ENCODE data around the gene KAT7.

KAT7 gene

GRCh38 chr17:49845321-49845720 lies 56.8 kb downstream of the KAT7 start:
- DNase-seq: no peak

- no peak for DNase-seq
These were observed 58.6 kb downstream of the KAT7 start for GRCh38 chr17:49846938-49847712.

- no peak for DNase-seq
These were observed 59.6 kb downstream of the KAT7 start, which contains the start of gene TAC4 for GRCh38 chr17:49848019-49848473. TAC4 (minus strand) TSS chr17:49848069; CDS start chr17:49848017, 52 bp downstream.

- no peak for DNase-seq
These were observed 60.3 kb downstream of the KAT7 start for GRCh38 chr17:49848739-49849138.

GRCh38 chr17:49850218-49850610 lies 61.7 kb downstream of the KAT7 start:
- DNase-seq: no peak

GRCh38 chr17:49850772-49851386 lies 62.4 kb downstream of the KAT7 start:
- DNase-seq: no peak

- no peak for DNase-seq
These were observed 63.2 kb downstream of the KAT7 start for GRCh38 chr17:49851387-49852291.

- DNase-seq: no peak
These were observed 65.1 kb downstream of the KAT7 start for GRCh38 chr17:49853470-49854015.

- no peak for DNase-seq
These were observed 65.6 kb downstream of the KAT7 start for GRCh38 chr17:49854126-49854525.

- no peak for DNase-seq
These were observed 70.3 kb downstream of the KAT7 start for GRCh38 chr17:49858796-49859195.

GRCh38 chr17:49859991-49860953 lies 71.8 kb downstream of the KAT7 start:
- no peak for DNase-seq

GRCh38 chr17:49861150-49861884 lies 72.8 kb downstream of the KAT7 start:
- DNase-seq: no peak

GRCh38 chr17:49862781-49863331 lies 74.4 kb downstream of the KAT7 start:
- no peak for DNase-seq

- no peak for DNase-seq
These were observed 77.5 kb downstream of the KAT7 start for GRCh38 chr17:49866019-49866380.

GRCh38 chr17:49866882-49867413 lies 78.5 kb downstream of the KAT7 start:
- no peak for DNase-seq

- no peak for DNase-seq
These were observed 80.5 kb downstream of the KAT7 start for GRCh38 chr17:49869038-49869374.

- no peak for DNase-seq
These were observed 81.8 kb downstream of the KAT7 start for GRCh38 chr17:49870298-49870697.

GRCh38 chr17:49871211-49871610 lies 82.7 kb downstream of the KAT7 start:
- DNase-seq: no peak

- DNase-seq: no peak
These were observed 84.4 kb downstream of the KAT7 start for GRCh38 chr17:49872754-49873377.

GRCh38 chr17:49873466-49873865 lies 85.0 kb downstream of the KAT7 start:
- DNase-seq: no peak
